ENCODE results near the gene TUT1.
"Not testable (repeated sequence)": the region's sequence is repeated elsewhere in the genome, so short reads cannot be mapped to it uniquely, and the experiment has no call there.

GRCh38 chr11:62559626-62560025, 31.7 kb downstream of the TUT1 start:
- not testable (repeated sequence) for TF ChIP-seq CTCF (conservative IDR thresholded peaks at IDR 0.05); ZFX (IDR thresholded peaks at IDR 0.05)
